Activated CD4-positive, alpha-beta T cell treated with anti-CD3 and anti-CD28 coated beads for 36 hours (primary cell): Measurements from ENCODE around the gene HSPA14. TPM values are rescaled to one million over a fixed set of nuclear protein-coding genes. Genes with fewer than 3 reads are reported as not detected.
A peak's percentile ranks its signal among the peaks of the same experiment; 100 is the strongest.

ENCODE experiments used
- ATAC-seq: fragments of 200-7000 bp; cut with Tn5 transposase; one replicate; pipeline ENCODE4 v1.10.0; 2021; ENCODE audit warnings: mild to moderate bottlenecking, moderate library complexity
- CTCF ChIA-PET: fragments of 350-600 bp; sonication (Branson Sonifier 250); formaldehyde crosslinking; loops from one replicate; lab custom pipeline; 2021; ENCODE audit warnings: antibody characterized with exemption; lab: Charles Lee
- POLR2A ChIA-PET: fragments of 350-600 bp; sonication (Branson Sonifier 250); formaldehyde crosslinking; loops from one replicate; lab custom pipeline; 2021; ENCODE audit warnings: antibody characterized with exemption, inconsistent platforms; lab: Charles Lee
- DNase-seq: peaks from one replicate; pipeline ENCODE4 v3.0.0-alpha.2; 2020
- H3K27ac Mint-ChIP-seq: one replicate; pipeline ENCODE4 v1.8.0; 2021; ENCODE audit warnings: mixed read lengths
- H3K27me3 Mint-ChIP-seq: one replicate; pipeline ENCODE4 v1.8.0; 2021; ENCODE audit warnings: mixed read lengths
- H3K36me3 Mint-ChIP-seq: one replicate; pipeline ENCODE4 v1.8.0; 2021; ENCODE audit warnings: low read depth, mixed read lengths
- H3K4me1 Mint-ChIP-seq: one replicate; pipeline ENCODE4 v1.8.0; 2021; ENCODE audit warnings: mixed read lengths
- H3K4me3 Mint-ChIP-seq: one replicate; pipeline ENCODE4 v1.8.0; 2021; ENCODE audit warnings: mild to moderate bottlenecking, moderate library complexity, mixed read lengths
- H3K9me3 Mint-ChIP-seq: one replicate; pipeline ENCODE4 v1.8.0; 2021; ENCODE audit warnings: low read depth, mixed read lengths
- intact Hi-C, 2 experiments: fragments of 100-400 bp; cut with DNase I in 1 of 2; cut with micrococcal nuclease in 1 of 2; formaldehyde crosslinking; loops; one replicate each; pipeline versions ENCODE4 v1.14.2 to v1.15.1; 2022 to 2024; cut with DNase I, micrococcal nuclease
- total RNA-seq, 2 experiments: library from RNA; stranded (reverse); gene quantifications; one replicate each; pipeline ENCODE4 v1.2.3, GENCODE V29; 2021

HSPA14 gene
- total RNA-seq, 2 experiments from 2014 or later: 26.1 to 36.0 TPM

- Mint-ChIP-seq H3K27ac (no peak overlapping the region), H3K36me3 (no peaks in the 10 kb centered on the region), H3K9me3 (no peaks in the 10 kb centered on the region), H3K27me3 (no peaks in the 10 kb centered on the region), H3K4me3 (no peak overlapping the region), H3K4me1 (peaks cover 6% of the 10 kb centered on the region)
- intact Hi-C loops: loop anchor here (5.0 kb wide), 3 partner anchors 153 to 623 kb away; no protein-coding TSS in a partner anchor
- ATAC-seq (no peak), DNase-seq (no peak)
- CTCF ChIA-PET: interaction anchor here (0.9 to 1.7 kb wide), 7 partner anchors 9 to 493 kb away, joined by 3 to 5 read pairs (median 3); partner anchors contain the start of genes CDNF, HSPA14 and MSANTD7
- POLR2A ChIA-PET: interaction anchor here (0.6 kb wide), 1 partner anchor 131 kb away, joined by 4 read pairs; no protein-coding TSS in a partner anchor
These were observed 17.9 kb upstream of the HSPA14 start for GRCh38 chr10:14820010-14820774.

DNA sequence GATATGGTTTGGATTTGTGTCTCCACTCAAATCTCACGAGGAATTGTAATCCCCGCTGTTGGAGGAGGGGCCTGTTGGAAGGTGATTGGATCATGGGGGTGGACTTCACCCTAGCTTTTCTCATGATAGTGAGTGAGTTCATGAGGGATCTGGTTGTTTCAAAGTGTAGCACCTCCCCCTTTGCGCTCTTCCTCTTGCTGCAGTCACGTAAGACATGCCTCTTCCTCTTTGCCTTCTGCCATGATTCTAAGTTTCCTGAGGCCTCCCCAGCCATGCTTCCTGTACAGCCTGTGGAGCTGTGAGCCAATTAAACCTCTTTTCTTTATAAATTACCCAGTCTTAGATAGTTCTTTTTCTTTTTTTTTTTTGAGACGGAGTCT, 17.3 kb upstream of the HSPA14 start:
- no peak overlapping the region for H3K27ac Mint-ChIP-seq

DNA sequence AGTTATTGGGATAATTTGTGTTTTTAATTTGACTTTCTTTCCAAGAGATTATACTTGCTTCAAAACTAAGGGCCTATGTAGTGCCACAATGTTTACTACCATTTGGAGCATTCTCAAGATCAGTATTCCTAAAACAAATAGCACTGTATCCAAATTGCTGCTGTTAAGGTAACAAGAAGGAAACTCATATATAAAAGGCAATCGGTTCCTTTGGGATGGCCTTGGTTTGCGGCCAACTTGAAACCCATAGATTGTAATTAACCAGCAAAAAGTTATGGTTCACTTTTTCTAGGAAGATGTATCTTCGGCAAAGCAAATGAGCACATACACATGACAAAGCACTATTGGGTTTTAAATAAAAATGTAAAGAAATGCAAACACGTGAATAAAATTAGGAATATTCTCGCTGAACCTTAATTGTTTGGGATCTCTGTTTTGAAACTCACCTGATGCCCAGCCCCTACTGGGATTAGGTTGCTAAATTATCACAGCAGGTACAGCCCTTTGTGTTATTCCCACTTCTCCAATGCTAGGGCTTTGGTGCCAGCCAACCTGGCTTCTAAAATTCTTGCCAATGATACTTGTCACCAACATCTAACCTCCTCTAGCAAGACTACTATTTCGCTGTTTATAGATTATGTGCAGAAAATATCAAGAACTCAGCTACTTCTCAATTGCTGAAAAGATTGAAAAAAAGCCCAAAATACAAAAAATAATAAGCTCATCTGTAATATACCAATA, 16.3 kb upstream of the HSPA14 start:
- Mint-ChIP-seq H3K36me3 (no peaks in the 10 kb centered on the region), H3K27ac (no peak overlapping the region), H3K4me1 (peaks cover 6% of the 10 kb centered on the region), H3K4me3 (no peak overlapping the region), H3K27me3 (no peaks in the 10 kb centered on the region), H3K9me3 (no peaks in the 10 kb centered on the region)
- intact Hi-C loops: loop anchor here (2.0 to 5.0 kb wide), 4 partner anchors 155 to 625 kb away; no protein-coding TSS in a partner anchor
- CTCF ChIA-PET: interaction anchor here (1.0 to 3.2 kb wide), 6 partner anchors 67 to 517 kb away, joined by 3 to 16 read pairs (median 6); no protein-coding TSS in a partner anchor
- POLR2A ChIA-PET: no interaction called here
- DNase-seq: no peak
- ATAC-seq: no peak

More for the DNA sequence above, 17.3 kb upstream of the HSPA14 start:
- Mint-ChIP-seq H3K4me1 (peaks cover 6% of the 10 kb centered on the region), H3K4me3 (no peak overlapping the region), H3K36me3 (no peaks in the 10 kb centered on the region), H3K9me3 (no peaks in the 10 kb centered on the region), H3K27me3 (no peaks in the 10 kb centered on the region)
- CTCF ChIA-PET: interaction anchor here (1.0 to 1.7 kb wide), 3 partner anchors 14 to 284 kb away, joined by 3 to 4 read pairs (median 3); no protein-coding TSS in a partner anchor
- intact Hi-C loops: loop anchor here (5.0 kb wide), 3 partner anchors 153 to 623 kb away; no protein-coding TSS in a partner anchor
- DNase-seq (no peak), ATAC-seq (no peak)
- POLR2A ChIA-PET: interaction anchor here (0.6 kb wide), 1 partner anchor 132 kb away, joined by 4 read pairs; no protein-coding TSS in a partner anchor

- Mint-ChIP-seq H3K9me3 (no peaks in the 10 kb centered on the region), H3K27me3 (no peaks in the 10 kb centered on the region), H3K4me1 (peaks cover 6% of the 10 kb centered on the region), H3K36me3 (no peaks in the 10 kb centered on the region), H3K27ac (peak overlapping the region; percentile 65), H3K4me3 (no peak overlapping the region)
- DNase-seq: peak; percentile 64
- intact Hi-C loops: loop anchor here (1.0 to 5.0 kb wide), 5 partner anchors 156 to 626 kb away; no protein-coding TSS in a partner anchor
- peak; percentile 64 for ATAC-seq
- ChIA-PET CTCF (interaction anchor here (0.6 to 3.2 kb wide), 24 partner anchors 10 to 599 kb away, joined by 3 to 16 read pairs (median 4); partner anchors contain the start of genes CDNF, HSPA14 and MSANTD7), POLR2A (no interaction called here)
These were observed 15.0 kb upstream of the HSPA14 start for GRCh38 chr10:14822879-14823755.

DNA sequence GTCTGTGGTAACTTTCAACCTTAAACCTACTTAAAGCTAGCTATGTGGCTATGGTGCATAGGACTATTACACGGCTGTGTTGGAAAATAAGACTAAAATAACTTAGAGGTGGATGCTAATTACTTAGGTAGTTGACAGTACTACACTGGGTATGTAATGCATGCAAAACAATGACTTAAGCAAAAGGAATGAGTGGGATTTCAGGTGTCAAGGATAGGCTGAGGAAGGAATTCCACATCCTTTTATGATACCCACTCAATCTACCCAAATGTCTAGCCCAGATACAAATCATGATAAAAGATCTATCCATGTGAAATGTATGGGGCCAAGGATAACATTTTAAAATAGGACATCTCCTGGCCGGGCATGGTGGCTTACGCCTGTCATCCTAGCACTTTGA, 14.1 kb upstream of the HSPA14 start:
- Mint-ChIP-seq H3K4me3 (no peak overlapping the region), H3K9me3 (no peaks in the 10 kb centered on the region)
- no peak for ATAC-seq

GRCh38 chr10:14826076-14826829, 11.9 kb upstream of the HSPA14 start:
- Mint-ChIP-seq H3K4me3 (no peak overlapping the region), H3K27ac (no peak overlapping the region), H3K9me3 (no peaks in the 10 kb centered on the region), H3K36me3 (no peaks in the 10 kb centered on the region), H3K4me1 (peaks cover 4% of the 10 kb centered on the region), H3K27me3 (no peaks in the 10 kb centered on the region)
- ChIA-PET POLR2A (no interaction called here), CTCF (interaction anchor here (0.9 kb wide), 1 partner anchor 11 kb away, joined by 4 read pairs; the partner anchor contains the start of genes CDNF, HSPA14 and MSANTD7)
- intact Hi-C loops: no loop called here
- ATAC-seq (no peak), DNase-seq (no peak)

More for the DNA sequence above, 14.1 kb upstream of the HSPA14 start:
- CTCF ChIA-PET: interaction anchor here (0.8 to 3.2 kb wide), 8 partner anchors 9 to 305 kb away, joined by 3 to 16 read pairs (median 9); partner anchors contain the start of genes CDNF, HSPA14 and MSANTD7
- Mint-ChIP-seq H3K4me1 (peaks cover 6% of the 10 kb centered on the region), H3K27me3 (no peaks in the 10 kb centered on the region), H3K36me3 (no peaks in the 10 kb centered on the region), H3K27ac (no peak overlapping the region)
- DNase-seq: no peak
- POLR2A ChIA-PET: no interaction called here
- intact Hi-C loops: loop anchor here (1.0 to 5.0 kb wide), 5 partner anchors 157 to 627 kb away; no protein-coding TSS in a partner anchor

GRCh38 chr10:14833106-14833505, 5.0 kb upstream of the HSPA14 start:
- no peaks in the 10 kb centered on the region for H3K9me3 Mint-ChIP-seq
- H3K36me3 Mint-ChIP-seq: no peaks in the 10 kb centered on the region
- H3K27me3 Mint-ChIP-seq: no peaks in the 10 kb centered on the region
- DNase-seq (no peak), ATAC-seq (no peak)
- H3K4me3 Mint-ChIP-seq: no peak overlapping the region
- H3K4me1 Mint-ChIP-seq: peaks cover 7% of the 10 kb centered on the region
- intact Hi-C loops: loop anchor here (10.0 kb wide), 3 partner anchors 648 to 1248 kb away; partner anchors contain the start of gene PRPF18 (in 1 of the 2)
- POLR2A ChIA-PET: no interaction called here
- CTCF ChIA-PET: interaction anchor here (1.0 kb wide), 1 partner anchor 10 kb away, joined by 3 read pairs; no protein-coding TSS in a partner anchor
- no peak overlapping the region for H3K27ac Mint-ChIP-seq

GRCh38 chr10:14836208-14836607, 1.9 kb upstream of the HSPA14 start:
- no peak for ATAC-seq
- no peak overlapping the region for H3K4me3 Mint-ChIP-seq
- H3K4me1 Mint-ChIP-seq: peaks cover 18% of the 10 kb centered on the region
- intact Hi-C loops: loop anchor here (2.0 to 10.0 kb wide), 7 partner anchors 23 to 1251 kb away; partner anchors contain the start of gene PRPF18 (in 1 of the 2)
- no peaks in the 10 kb centered on the region for H3K27me3 Mint-ChIP-seq
- no peaks in the 10 kb centered on the region for H3K9me3 Mint-ChIP-seq
- ChIA-PET POLR2A (interaction anchor here (0.7 to 3.8 kb wide), 2 partner anchors 37 to 651 kb away, joined by 5 to 29 read pairs; no protein-coding TSS in a partner anchor), CTCF (interaction anchor here (1.0 to 3.6 kb wide), 4 partner anchors 13 to 299 kb away, joined by 3 to 15 read pairs (median 13); no protein-coding TSS in a partner anchor)
- H3K27ac Mint-ChIP-seq: no peak overlapping the region
- DNase-seq: no peak
- H3K36me3 Mint-ChIP-seq: peaks cover 18% of the 10 kb centered on the region

- CTCF ChIA-PET: interaction anchor here (0.5 to 3.6 kb wide), 26 partner anchors 10 to 641 kb away, joined by 3 to 15 read pairs (median 4); partner anchors contain the start of genes MEIG1 and SUV39H2
- Mint-ChIP-seq H3K36me3 (peaks cover 27% of the 10 kb centered on the region), H3K9me3 (no peaks in the 10 kb centered on the region), H3K4me1 (peaks cover 18% of the 10 kb centered on the region), H3K4me3 (peak overlapping the region; percentile 89), H3K27ac (peak overlapping the region; percentile 94), H3K27me3 (no peaks in the 10 kb centered on the region)
- intact Hi-C loops: loop anchor here (2.0 to 10.0 kb wide), 7 partner anchors 24 to 1252 kb away; partner anchors contain the start of gene PRPF18 (in 1 of the 2)
- DNase-seq: no peak
- POLR2A ChIA-PET: interaction anchor here (0.5 to 3.8 kb wide), 15 partner anchors 18 to 652 kb away, joined by 3 to 29 read pairs (median 4); partner anchors contain the start of genes MEIG1 and SUV39H2
- ATAC-seq: no peak
These were observed 926 bp upstream of the HSPA14 start for GRCh38 chr10:14837003-14837756.
